Ectodermal cell (in vitro differentiated cells): ENCODE data around the gene GRHPR.
A peak's percentile ranks its signal among the peaks of the same experiment; 100 is the strongest.

Source experiments
- H3K27ac ChIP-seq: 2 replicates; pipeline ENCODE4 v1.7.0; 2013; ENCODE audit warnings: mild to moderate bottlenecking, low read depth, low read length; ENCODE audit not compliant: insufficient read depth, poor library complexity, severe bottlenecking
- H3K27me3 ChIP-seq: 2 replicates; pipeline ENCODE4 v1.7.0; 2013; ENCODE audit warnings: mild to moderate bottlenecking, low read length; ENCODE audit not compliant: insufficient read depth, control insufficient read depth, poor library complexity, severe bottlenecking
- H3K36me3 ChIP-seq: one replicate; pipeline ENCODE4 v1.7.0; 2013; ENCODE audit warnings: low read length; ENCODE audit not compliant: control insufficient read depth, insufficient read depth
- H3K4me1 ChIP-seq: one replicate; pipeline ENCODE4 v1.7.0; 2013; ENCODE audit warnings: low read length; ENCODE audit not compliant: control insufficient read depth, insufficient read depth
- H3K4me3 ChIP-seq: 2 replicates; pipeline ENCODE4 v1.7.0; 2013; ENCODE audit warnings: low read depth, low read length, control low read depth; ENCODE audit not compliant: insufficient read depth
- H3K9me3 ChIP-seq: 2 replicates; pipeline ENCODE4 v1.7.0; 2013; ENCODE audit warnings: mild to moderate bottlenecking, low read length, moderate library complexity; ENCODE audit not compliant: control insufficient read depth
- WGBS, 2 experiments: methylation state at CpG; one replicate each; pipeline ENCODE4 v1.1.7; 2013; ENCODE audit warnings: missing lambda C conversion rate in 2 of 2; 5-methylcytosine and 5-hydroxymethylcytosine counted together

GRHPR gene

GRCh38 chr9:37432020-37432419 lies 9.5 kb downstream of the GRHPR start:
- 94% methylated on average over 6 of the region's 6 CpGs for WGBS, 2 experiments

DNA sequence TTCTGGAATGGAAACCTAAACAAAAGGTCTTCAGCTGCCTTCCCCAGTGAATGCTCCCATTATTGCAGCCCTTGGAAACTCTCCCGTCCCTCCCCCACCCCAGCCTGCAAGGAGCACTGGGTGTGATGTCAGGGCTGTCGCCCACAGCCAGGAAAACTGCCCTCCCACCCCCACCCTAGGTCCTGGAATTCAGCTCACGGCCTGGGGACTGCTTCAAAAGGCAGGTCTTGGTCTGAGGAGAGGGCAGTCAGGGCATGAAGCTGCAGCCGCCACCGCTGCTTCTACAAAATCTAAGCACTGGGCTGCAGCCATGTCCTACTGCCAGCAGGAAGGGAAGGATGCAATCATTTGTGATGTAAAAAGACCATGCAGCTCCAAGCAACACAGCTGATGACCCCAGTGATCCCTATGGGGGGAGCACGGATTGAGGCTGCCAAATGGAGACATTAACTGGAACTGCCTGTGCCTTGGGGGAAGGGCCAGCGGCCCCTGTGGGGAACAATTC lies 11.4 kb downstream of the GRHPR start:
- Histone ChIP-seq H3K4me3 (no peak overlapping the region), H3K27ac (peak overlapping the region; percentile 90), H3K4me1 (peaks cover 26% of the 10 kb centered on the region), H3K9me3 (no peaks in the 10 kb centered on the region), H3K27me3 (no peaks in the 10 kb centered on the region), H3K36me3 (peaks cover 40% of the 10 kb centered on the region)
- 11% methylated on average over 7 of the region's 7 CpGs for WGBS, 2 experiments

More at GRCh38 chr9:37432020-37432419, 9.5 kb downstream of the GRHPR start:
- Histone ChIP-seq H3K27me3 (no peaks in the 10 kb centered on the region), H3K27ac (no peak overlapping the region), H3K4me3 (no peak overlapping the region), H3K36me3 (peaks cover 31% of the 10 kb centered on the region), H3K9me3 (no peaks in the 10 kb centered on the region), H3K4me1 (peaks cover 26% of the 10 kb centered on the region)

DNA sequence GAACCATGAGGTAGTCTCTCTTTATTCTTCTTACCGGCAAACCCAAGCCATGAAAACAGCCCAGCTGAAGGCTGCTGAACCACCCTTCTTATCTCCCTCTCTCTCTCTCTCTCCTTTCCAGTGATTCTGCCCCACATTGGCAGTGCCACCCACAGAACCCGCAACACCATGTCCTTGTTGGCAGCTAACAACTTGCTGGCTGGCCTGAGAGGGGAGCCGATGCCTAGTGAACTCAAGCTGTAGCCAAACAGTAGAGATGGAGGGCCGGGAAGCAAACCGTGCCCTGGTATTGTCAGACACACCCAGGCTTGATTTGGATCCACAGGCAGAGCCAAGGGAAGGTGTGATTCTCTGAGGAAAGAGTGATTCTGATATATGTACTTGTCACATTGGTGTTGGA lies 14.0 kb downstream of the GRHPR start:
- Histone ChIP-seq H3K27ac (no peak overlapping the region), H3K4me3 (no peak overlapping the region), H3K27me3 (no peaks in the 10 kb centered on the region), H3K36me3 (peaks cover 58% of the 10 kb centered on the region), H3K9me3 (no peaks in the 10 kb centered on the region), H3K4me1 (peaks cover 16% of the 10 kb centered on the region)
- 97% methylated on average over 5 of the region's 5 CpGs for WGBS, 2 experiments

GRCh38 chr9:37437010-37437409 lies 14.5 kb downstream of the GRHPR start:
- H3K27me3 ChIP-seq = no peaks in the 10 kb centered on the region
- no peaks in the 10 kb centered on the region for H3K9me3 ChIP-seq
- WGBS, 2 experiments = 94 to 97% methylated on average over 6 of the region's 6 CpGs
- H3K36me3 ChIP-seq = peaks cover 63% of the 10 kb centered on the region
- no peak overlapping the region for H3K4me3 ChIP-seq
- H3K27ac ChIP-seq = no peak overlapping the region
- peaks cover 16% of the 10 kb centered on the region for H3K4me1 ChIP-seq

- Histone ChIP-seq H3K27me3 (no peaks in the 10 kb centered on the region), H3K36me3 (peaks cover 69% of the 10 kb centered on the region), H3K4me3 (no peak overlapping the region), H3K27ac (no peak overlapping the region), H3K4me1 (peaks cover 16% of the 10 kb centered on the region), H3K9me3 (no peaks in the 10 kb centered on the region)
- 95% methylated on average over 4 of the region's 4 CpGs for WGBS, 2 experiments
Measured at GRCh38 chr9:37437621-37438020, 15.1 kb downstream of the GRHPR start.

DNA sequence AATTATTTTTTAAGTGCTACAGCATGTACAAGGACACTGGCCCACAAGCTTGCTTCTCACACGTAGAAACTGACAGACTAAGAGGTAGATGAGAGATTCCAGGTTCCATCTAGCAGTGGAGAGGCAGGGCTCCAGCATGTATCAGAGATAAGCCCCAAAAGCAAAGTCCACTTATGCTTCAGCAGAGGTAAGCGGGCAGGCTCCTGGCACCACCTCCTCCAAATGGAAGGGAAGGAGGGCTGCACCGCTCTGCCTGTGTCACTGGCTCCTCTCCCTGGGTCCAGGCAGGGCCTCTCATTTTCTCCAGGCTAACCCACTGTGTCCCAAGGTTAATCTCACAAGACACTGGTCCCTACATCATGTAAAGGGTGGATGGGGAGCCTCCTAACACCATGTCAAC lies 15.9 kb downstream of the GRHPR start:
- no peaks in the 10 kb centered on the region for H3K9me3 ChIP-seq
- H3K4me3 ChIP-seq = no peak overlapping the region
- H3K27ac ChIP-seq = no peak overlapping the region
- peaks cover 69% of the 10 kb centered on the region for H3K36me3 ChIP-seq
- 92 to 96% methylated on average over 3 of the region's 3 CpGs for WGBS, 2 experiments
- H3K4me1 ChIP-seq = peaks cover 9% of the 10 kb centered on the region
- H3K27me3 ChIP-seq = no peaks in the 10 kb centered on the region

DNA sequence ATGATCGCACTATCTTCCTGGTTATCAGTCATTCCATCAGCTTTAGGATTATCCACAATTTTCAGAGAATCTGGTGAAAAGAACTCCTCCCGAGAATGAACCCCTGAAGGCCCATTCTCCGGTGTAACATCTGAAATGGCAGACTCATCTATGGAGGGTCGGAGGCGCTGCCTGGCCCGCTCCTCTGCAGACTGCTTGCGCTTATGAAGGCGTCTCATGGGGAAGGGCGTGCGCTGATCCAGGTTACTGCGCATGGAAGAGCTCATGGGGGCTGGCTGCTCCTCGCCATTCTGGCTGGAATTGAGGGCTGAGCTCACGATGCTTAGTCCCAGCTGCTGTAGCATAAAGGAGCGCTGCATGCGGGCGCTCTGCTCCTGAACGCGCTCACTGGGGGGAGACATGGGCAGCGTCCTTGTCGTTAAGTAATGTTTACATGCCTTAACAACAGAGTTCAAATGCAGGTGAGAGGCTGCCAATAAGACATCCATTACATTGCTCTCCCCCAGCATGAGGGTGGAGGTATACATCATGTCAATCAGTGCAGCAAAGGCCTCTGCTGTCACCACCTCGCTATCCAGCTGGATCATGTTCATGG lies 19.4 kb downstream of the GRHPR start:
- Histone ChIP-seq H3K27me3 (no peaks in the 10 kb centered on the region), H3K4me3 (no peak overlapping the region), H3K9me3 (no peaks in the 10 kb centered on the region), H3K4me1 (no peaks in the 10 kb centered on the region), H3K27ac (no peak overlapping the region), H3K36me3 (peaks cover 52% of the 10 kb centered on the region)
- 96 to 98% methylated on average over 21 of the region's 21 CpGs for WGBS, 2 experiments

DNA sequence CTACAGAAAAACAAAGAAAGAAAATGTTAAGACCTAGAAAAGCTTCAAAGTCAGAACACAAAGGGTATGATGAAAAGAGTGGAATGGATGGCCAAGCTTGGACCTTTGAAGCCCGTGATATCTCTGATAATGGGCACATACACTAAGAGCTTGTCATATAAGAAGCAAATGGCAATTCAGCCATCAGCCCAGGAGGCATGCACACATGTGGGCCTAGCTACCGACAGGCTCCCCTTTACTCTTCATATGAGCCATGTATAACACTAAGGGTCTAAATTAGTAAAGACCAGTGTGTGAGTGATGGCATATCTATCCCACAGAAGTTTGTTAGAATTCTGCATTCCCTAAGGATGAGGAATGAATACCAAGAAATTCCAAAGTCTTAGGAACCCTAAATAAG lies 20.1 kb downstream of the GRHPR start:
- Histone ChIP-seq H3K27me3 (no peaks in the 10 kb centered on the region), H3K9me3 (no peaks in the 10 kb centered on the region), H3K27ac (no peak overlapping the region), H3K4me1 (no peaks in the 10 kb centered on the region), H3K4me3 (no peak overlapping the region), H3K36me3 (peaks cover 47% of the 10 kb centered on the region)
- WGBS, 2 experiments = 96% methylated on average over 1 to 2 of the region's 2 CpGs

- H3K36me3 ChIP-seq = peaks cover 41% of the 10 kb centered on the region
- no peaks in the 10 kb centered on the region for H3K9me3 ChIP-seq
- no peak overlapping the region for H3K4me3 ChIP-seq
- no peak overlapping the region for H3K27ac ChIP-seq
- WGBS, 2 experiments = 93 to 96% methylated on average over 5 of the region's 5 CpGs
- no peaks in the 10 kb centered on the region for H3K4me1 ChIP-seq
- H3K27me3 ChIP-seq = no peaks in the 10 kb centered on the region
Measured at GRCh38 chr9:37443566-37443965, 21.1 kb downstream of the GRHPR start.

- Histone ChIP-seq H3K36me3 (peaks cover 30% of the 10 kb centered on the region), H3K27ac (no peak overlapping the region), H3K9me3 (no peaks in the 10 kb centered on the region), H3K4me1 (no peaks in the 10 kb centered on the region), H3K4me3 (no peak overlapping the region), H3K27me3 (no peaks in the 10 kb centered on the region)
- 100% methylated on average over 2 of the region's 2 CpGs; no CpG with 5 or more reads in 1 of the 2 experiments for WGBS, 2 experiments
Measured at GRCh38 chr9:37444890-37445289, 22.4 kb downstream of the GRHPR start.
